Left kidney (tissue), 2 donors: ENCODE results near the gene NPEPL1. TPM values are rescaled to one million over a fixed set of nuclear protein-coding genes. Genes with fewer than 3 reads are reported as not detected.

Experiments
- DNase-seq: peaks from one replicate; pipeline ENCODE4 v3.0.0-alpha.2; 2013
- polyA plus RNA-seq: library from polyadenylated mRNA; unstranded; fragments of 120-200 nt; gene quantifications from one replicate; pipeline ENCODE4 v1.2.1, GENCODE V29; 2013; ENCODE audit not compliant: insufficient read length

The NPEPL1 gene
- polyA plus RNA-seq, 1 donor, result 41.7 TPM

GRCh38 chr20:58700121-58700821 lies 7.7 kb downstream of the NPEPL1 start:
- DNase-seq, result no peak

- no peak for DNase-seq
These were observed 8.2 kb downstream of the NPEPL1 start for GRCh38 chr20:58700823-58701222.

- DNase-seq, result no peak
These were observed 9.0 kb downstream of the NPEPL1 start for GRCh38 chr20:58701431-58702160.

GRCh38 chr20:58702161-58702510 lies 9.5 kb downstream of the NPEPL1 start:
- no peak for DNase-seq

- DNase-seq, result no peak
These were observed 10.5 kb downstream of the NPEPL1 start for GRCh38 chr20:58702859-58703648.

GRCh38 chr20:58703765-58704371 lies 11.3 kb downstream of the NPEPL1 start:
- DNase-seq, result no peak

- no peak for DNase-seq
These were observed 12.8 kb downstream of the NPEPL1 start for GRCh38 chr20:58705208-58705926.

GRCh38 chr20:58706150-58706892 lies 13.7 kb downstream of the NPEPL1 start:
- DNase-seq, result no peak

GRCh38 chr20:58706975-58707681 lies 14.5 kb downstream of the NPEPL1 start:
- no peak for DNase-seq

- no peak for DNase-seq
These were observed 15.2 kb downstream of the NPEPL1 start for GRCh38 chr20:58707770-58708169.

GRCh38 chr20:58708246-58708931 lies 15.8 kb downstream of the NPEPL1 start:
- no peak for DNase-seq

GRCh38 chr20:58709013-58709702 lies 16.6 kb downstream of the NPEPL1 start:
- DNase-seq, result no peak

GRCh38 chr20:58709703-58710039 lies 17.1 kb downstream of the NPEPL1 start:
- no peak for DNase-seq

- no peak for DNase-seq
These were observed 18.1 kb downstream of the NPEPL1 start for GRCh38 chr20:58710481-58711265.

- no peak for DNase-seq
These were observed 18.9 kb downstream of the NPEPL1 start for GRCh38 chr20:58711266-58712051.

GRCh38 chr20:58712151-58712791 lies 19.7 kb downstream of the NPEPL1 start:
- DNase-seq, result no peak
